ENCODE data around the gene XYLT2. TPM values are rescaled to one million over a fixed set of nuclear protein-coding genes. Genes with fewer than 3 reads are reported as not detected.
"Not testable (repeated sequence)": the region's sequence is repeated elsewhere in the genome, so short reads cannot be mapped to it uniquely, and the experiment has no call there.

XYLT2 gene
- total and polyA plus RNA-seq, 2 donors (not counting 3 experiments of a cell fraction or from before 2014, with no cell fraction given), result 19.1 to 26.6 TPM

GRCh38 chr17:50333291-50334057, 12.5 kb upstream of the XYLT2 start:
- intact Hi-C loops (cut with micrococcal nuclease); H3K9me1 ChIP-seq (replicated peaks; ENCODE audit: control insufficient read depth, extremely low read depth, insufficient read depth, low read length); H3K4me1 ChIP-seq (ENCODE audit: control insufficient read depth, extremely low read depth, insufficient read depth, low read length); POLR2A ChIA-PET; H2AFZ ChIP-seq (ENCODE audit: low read depth, low read length); H3K9me3 ChIP-seq (replicated peaks; ENCODE audit: control insufficient read depth, insufficient read depth, low read length); H3K9ac ChIP-seq (replicated peaks; ENCODE audit: extremely low read depth, insufficient read depth, low read length); H3K27ac ChIP-seq (ENCODE audit: insufficient read depth, low read depth, low read length); H3K36me3 ChIP-seq (ENCODE audit: control insufficient read depth in 2 of 2, extremely low read depth in 1 of 2, insufficient read depth in 2 of 2, low read length in 2 of 2); H4K20me1 ChIP-seq (replicated peaks; ENCODE audit: control insufficient read depth, extremely low read depth, insufficient read depth, low read length); H3K4me3 ChIP-seq (replicated peaks in 1 of 3; ENCODE audit: insufficient read depth in 1 of 3, low read depth in 1 of 3, low read length in 3 of 3); H3K4me2 ChIP-seq (ENCODE audit: insufficient read depth, low read length); FAIRE-seq; dilution Hi-C loops (cut with MboI; ENCODE audit: extremely low pct_ligation_motif_present, low sequenced_read_pairs); DNase-seq (ENCODE audit: low read depth, low spot score); H3K79me2 ChIP-seq (ENCODE audit: control insufficient read depth, insufficient read depth, low read length); BruUV-seq (replicated peaks): not testable (repeated sequence)
- peaks cover 11 to 19% of the 10 kb centered on the region in 2 experiments for H3K27me3 ChIP-seq (ENCODE audit: control insufficient read depth in 2 of 2, insufficient read depth in 2 of 2, low read length in 2 of 2)
- CTCF ChIA-PET, result interaction anchor here (1.0 to 1.2 kb wide), 3 partner anchors 9 to 133 kb away, joined by 3 to 4 read pairs (median 3); no protein-coding TSS in a partner anchor

- no peak for FAIRE-seq
Measured at GRCh38 chr17:50337956-50338355, 8.0 kb upstream of the XYLT2 start.

More at GRCh38 chr17:50337956-50338355, 8.0 kb upstream of the XYLT2 start:
- Histone ChIP-seq H3K36me3 (ENCODE audit: control insufficient read depth in 2 of 2, extremely low read depth in 1 of 2, insufficient read depth in 2 of 2, low read length in 2 of 2) (no peaks in the 10 kb centered on the region), H3K79me2 (ENCODE audit: control insufficient read depth, insufficient read depth, low read length) (no peaks in the 10 kb centered on the region), H3K4me3 (replicated peaks in 1 of 3; ENCODE audit: insufficient read depth in 1 of 3, low read depth in 1 of 3, low read length in 3 of 3) (no peak overlapping the region), H4K20me1 (replicated peaks; ENCODE audit: control insufficient read depth, extremely low read depth, insufficient read depth, low read length) (no peaks in the 10 kb centered on the region), H2AFZ (ENCODE audit: low read depth, low read length) (no peak overlapping the region), H3K9ac (replicated peaks; ENCODE audit: extremely low read depth, insufficient read depth, low read length) (no peak overlapping the region), H3K9me1 (replicated peaks; ENCODE audit: control insufficient read depth, extremely low read depth, insufficient read depth, low read length) (no peaks in the 10 kb centered on the region), H3K4me1 (ENCODE audit: control insufficient read depth, extremely low read depth, insufficient read depth, low read length) (no peaks in the 10 kb centered on the region), H3K4me2 (ENCODE audit: insufficient read depth, low read length) (no peak overlapping the region), H3K9me3 (replicated peaks; ENCODE audit: control insufficient read depth, insufficient read depth, low read length) (no peaks in the 10 kb centered on the region), H3K27ac (ENCODE audit: insufficient read depth, low read depth, low read length) (no peak overlapping the region), H3K27me3 (ENCODE audit: control insufficient read depth in 2 of 2, insufficient read depth in 2 of 2, low read length in 2 of 2) (peaks cover 14 to 30% of the 10 kb centered on the region in 2 experiments)
- POLR2A ChIA-PET, result no interaction called here
- CTCF ChIA-PET, result interaction anchor here (1.3 kb wide), 1 partner anchor 168 kb away, joined by 4 read pairs; no protein-coding TSS in a partner anchor
- no peak for DNase-seq (ENCODE audit: low read depth, low spot score)
- TF ChIP-seq JUN (IDR thresholded peaks at IDR 0.05; ENCODE audit: borderline replicate concordance, insufficient read depth, insufficient read length, low read depth), result no peak
- no peak for TF ChIP-seq CTCF (IDR thresholded peaks at IDR 0.05; ENCODE audit: extremely low read depth in 1 of 2, insufficient read depth in 1 of 2, low read depth in 1 of 2, low read length in 2 of 2)
- no peak for TF ChIP-seq GATA2 (IDR thresholded peaks at IDR 0.05; ENCODE audit: insufficient read depth, insufficient read length, low read depth, low read length)
- TF ChIP-seq POLR2A (IDR thresholded peaks at IDR 0.05; ENCODE audit: low read depth, low read length), result no peak
- TF ChIP-seq EZH2 (IDR thresholded peaks at IDR 0.05; ENCODE audit: borderline replicate concordance, low read depth, low read length, severe bottlenecking), result no peak
- no peak for TF ChIP-seq FOS (IDR thresholded peaks at IDR 0.05; ENCODE audit: borderline replicate concordance, insufficient read depth, low read length)
- TF ChIP-seq MYC (IDR thresholded peaks at IDR 0.05; ENCODE audit: low read depth, low read length), result no peak
- no peak for TF ChIP-seq MAX (IDR thresholded peaks at IDR 0.05; ENCODE audit: insufficient read depth, insufficient read length)
- TF ChIP-seq POLR2AphosphoS5 (IDR thresholded peaks at IDR 0.05; ENCODE audit: insufficient read depth, low read depth, low read length), result no peak
- dilution Hi-C loops (cut with MboI; ENCODE audit: extremely low pct_ligation_motif_present, low sequenced_read_pairs), result no loop called here
- BruUV-seq (replicated peaks), result no TSS peak
- intact Hi-C loops (cut with micrococcal nuclease), result no loop called here
